Ovary (tissue), 9 donors: ENCODE results near the gene DZIP1. TPM values are rescaled to one million over a fixed set of nuclear protein-coding genes. Genes with fewer than 3 reads are reported as not detected.

ENCODE experiments used
- DNase-seq, 5 donors: peaks; one replicate each; pipeline ENCODE4 v3.0.0-alpha.2; 2019 to 2020
- H3K27ac ChIP-seq, 2 donors: fragments of 200-600 bp; one replicate each; pipeline versions ENCODE4 v1.5.1 to v1.8.0; 2019 to 2022
- H3K27me3 ChIP-seq: fragments of 200-600 bp; one replicate; pipeline ENCODE4 v1.8.0; 2022
- H3K36me3 ChIP-seq: fragments of 200-600 bp; sonication (generic); one replicate; pipeline ENCODE4 v1.5.1; 2019
- H3K4me1 ChIP-seq: one replicate; pipeline ENCODE4 v1.8.1; 2013; ENCODE audit warnings: mild to moderate bottlenecking, moderate library complexity; ENCODE audit not compliant: insufficient read depth
- H3K4me3 ChIP-seq: fragments of 200-600 bp; sonication (generic); one replicate; pipeline ENCODE4 v1.5.1; 2017
- H3K9me3 ChIP-seq, 2 donors: fragments of 200-600 bp in 1 of 2; sonication (generic) in 1 of 2; one replicate each; pipeline versions ENCODE4 v1.5.1 to v1.8.1; 2013 to 2019; ENCODE audit warnings: mild to moderate bottlenecking in 1 of 2, moderate library complexity in 1 of 2
- CTCF ChIP-seq, 3 donors: fragments of 450-650 bp in 2 of 3; fragments of 200-600 bp in 1 of 3; IDR thresholded peaks; one replicate each; pipeline versions ENCODE4 v1.5.1 to v1.8.0; 2016 to 2022; ENCODE audit warnings: antibody characterized with exemption in 3 of 3, mild to moderate bottlenecking in 1 of 3
- EP300 ChIP-seq: sonication (generic); formaldehyde crosslinking; IDR thresholded peaks from one replicate; pipeline ENCODE4 v1.6.1; 2017; ENCODE audit warnings: antibody characterized with exemption
- POLR2A ChIP-seq: fragments of 450-650 bp; IDR thresholded peaks from one replicate; pipeline ENCODE4 v1.6.1; 2017; ENCODE audit warnings: antibody characterized with exemption, mild to moderate bottlenecking, moderate library complexity
- WGBS, 3 donors: extraction: QIAGEN DNeasy Blood & Tissue Kit in 1 of 3; methylation state at CpG; one replicate each; pipeline versions ENCODE4 v1.1.5 to v1.1.7; 2013 to 2017; 5-methylcytosine and 5-hydroxymethylcytosine counted together
- intact Hi-C, 4 donors: fragments of 100-400 bp; cut with DNase I; formaldehyde crosslinking; loops; one replicate each; pipeline versions ENCODE4 v1.11.0 to v1.15.1; 2022 to 2023
- polyA plus RNA-seq, 2 donors: library from polyadenylated mRNA; stranded (reverse); fragments of 200-250 nt in 1 of 2; fragments of 350-450 nt in 1 of 2; fragmentation: Illumina TruSeq in 1 of 2; extraction: RNeasy Lipid Tissue Mini Kit (QIAGEN cat#74804) in 1 of 2; gene quantifications; one replicate each; pipeline ENCODE4 v1.2.3, GENCODE V29; 2013 to 2014
- total RNA-seq, 7 donors: library from RNA; depleted of rRNA in 2 of 7; stranded (reverse); fragments of >200 nt in 2 of 7; fragmentation: NEBNext Ultra II Directional in 3 of 7; extraction: Animal tissue kit (Norgen Biotek cat#: 25700) in 3 of 7; gene quantifications; one replicate each; pipeline versions ENCODE4 v1.1.0 to v1.2.4, GENCODE V29; 2016 to 2023
- donor health status: DM: no; HTN: no; CAD: no; lungs with moderate emphysema.
- donor health status: DM: no; HTN: no; CAD: no.
- donor health status: Bipolar disorder and iron deficiency.
- donor health status: DM: yes; HTN: yes; CAD: no.
- donor health status: DM: no; HTN: no; CAD: no.
- donor health status: DM: yes; HTN: yes; CAD: no.

The DZIP1 gene
- total and polyA plus RNA-seq, 9 donors, result 22.1 to 55.8 (median 44.3) TPM

GRCh38 chr13:95627590-95627989, 16.9 kb downstream of the DZIP1 start:
- Histone ChIP-seq H3K4me3 (no peak overlapping the region), H3K36me3 (no peaks in the 10 kb centered on the region), H3K9me3 (no peaks in the 10 kb centered on the region), H3K4me1 (no peaks in the 10 kb centered on the region), H3K27ac (no peak overlapping the region), H3K27me3 (no peaks in the 10 kb centered on the region)
- no peak for DNase-seq
- 94 to 98% (median 96%) methylated on average over 1 of the region's 1 CpG for WGBS, 3 donors
- intact Hi-C loops, result no loop called here
- TF ChIP-seq POLR2A, result no peak
- TF ChIP-seq CTCF (IDR thresholded peaks at IDR 0.05), result no peak
- no peak for TF ChIP-seq EP300

- Histone ChIP-seq H3K4me3 (no peak overlapping the region), H3K9me3 (no peaks in the 10 kb centered on the region), H3K27ac (no peak overlapping the region), H3K27me3 (no peaks in the 10 kb centered on the region), H3K36me3 (no peaks in the 10 kb centered on the region), H3K4me1 (no peaks in the 10 kb centered on the region)
- TF ChIP-seq CTCF (IDR thresholded peaks at IDR 0.05) (no peak), EP300 (no peak), POLR2A (no peak)
- no peak for DNase-seq
- intact Hi-C loops, result no loop called here
Observed at GRCh38 chr13:95626768-95627167, 17.7 kb downstream of the DZIP1 start.

GRCh38 chr13:95624020-95624419, 20.5 kb downstream of the DZIP1 start:
- Histone ChIP-seq H3K27me3 (no peaks in the 10 kb centered on the region), H3K4me3 (no peak overlapping the region), H3K27ac (no peak overlapping the region), H3K9me3 (no peaks in the 10 kb centered on the region), H3K36me3 (no peaks in the 10 kb centered on the region), H3K4me1 (no peaks in the 10 kb centered on the region)
- DNase-seq, result peak in 1 of 5 donors; percentile 38
- intact Hi-C loops, result loop anchor here in 2 of 4 donors (5.0 kb wide), 1 partner anchor 208 kb away; no protein-coding TSS in a partner anchor
- peak; percentile 29 to 57 (median 54) for TF ChIP-seq CTCF (IDR thresholded peaks at IDR 0.05)
- no peak for TF ChIP-seq EP300
- 22 to 31% (median 31%) methylated on average over 5 of the region's 5 CpGs for WGBS, 3 donors

- no peaks in the 10 kb centered on the region for H3K4me1 ChIP-seq
- H3K27ac ChIP-seq, result no peak overlapping the region
- no peaks in the 10 kb centered on the region for H3K36me3 ChIP-seq
- no peaks in the 10 kb centered on the region for H3K9me3 ChIP-seq
- 28 to 43% (median 33%) methylated on average over 5 of the region's 5 CpGs for WGBS, 3 donors
- TF ChIP-seq EP300, result no peak
- no peak for TF ChIP-seq CTCF (IDR thresholded peaks at IDR 0.05)
- TF ChIP-seq POLR2A, result no peak
- intact Hi-C loops, result loop anchor here in 2 of 4 donors (5.0 kb wide), 1 partner anchor 209 kb away; no protein-coding TSS in a partner anchor
- H3K27me3 ChIP-seq, result no peaks in the 10 kb centered on the region
- no peak for DNase-seq
- H3K4me3 ChIP-seq, result no peak overlapping the region
Observed at GRCh38 chr13:95623141-95623540, 21.4 kb downstream of the DZIP1 start.
